HG03378 (cell line): Measurements from ENCODE around the gene WFIKKN2.

ENCODE experiments used
- ATAC-seq: cut with Tn5 transposase; IDR thresholded peaks from one replicate; pipeline ENCODE4 v1.9.1; 2021; ENCODE audit warnings: mild to moderate bottlenecking, moderate library complexity; ENCODE audit not compliant: unreplicated experiment

Gene WFIKKN2

GRCh38 chr17:50833510-50834428, 1.6 kb upstream of the WFIKKN2 start:
- ATAC-seq, result no peak

- ATAC-seq, result no peak
These were observed 721 bp upstream of the WFIKKN2 start for GRCh38 chr17:50834429-50835300.

GRCh38 chr17:50836826-50837225, 1.4 kb downstream of the WFIKKN2 start:
- no peak for ATAC-seq

GRCh38 chr17:50837286-50837979, 2.0 kb downstream of the WFIKKN2 start:
- no peak for ATAC-seq

GRCh38 chr17:50837980-50838954, 2.9 kb downstream of the WFIKKN2 start:
- ATAC-seq, result no peak

- ATAC-seq, result no peak
These were observed 4.4 kb downstream of the WFIKKN2 start for GRCh38 chr17:50839591-50840310.

- no peak for ATAC-seq
These were observed 5.0 kb downstream of the WFIKKN2 start for GRCh38 chr17:50840311-50840851.

GRCh38 chr17:50841277-50841948, 6.0 kb downstream of the WFIKKN2 start:
- ATAC-seq, result no peak

- no peak for ATAC-seq
These were observed 6.6 kb downstream of the WFIKKN2 start for GRCh38 chr17:50841949-50842354.

- no peak for ATAC-seq
These were observed 7.2 kb downstream of the WFIKKN2 start for GRCh38 chr17:50842506-50843149.

GRCh38 chr17:50843150-50843905, 7.9 kb downstream of the WFIKKN2 start:
- ATAC-seq, result no peak

GRCh38 chr17:50844117-50844700, 8.8 kb downstream of the WFIKKN2 start:
- ATAC-seq, result no peak

GRCh38 chr17:50845240-50846147, 10.1 kb downstream of the WFIKKN2 start:
- ATAC-seq, result no peak

GRCh38 chr17:50847566-50847965, 12.2 kb downstream of the WFIKKN2 start:
- no peak for ATAC-seq

GRCh38 chr17:50848039-50848438, 12.7 kb downstream of the WFIKKN2 start:
- ATAC-seq, result no peak

GRCh38 chr17:50848711-50849110, 13.3 kb downstream of the WFIKKN2 start:
- ATAC-seq, result no peak
